Loucy (cell line): ENCODE data around the gene SLC29A1.

ENCODE experiments used
- H2AFZ ChIP-seq: fragments of 200-600 bp; sonication (generic); 2 replicates; pipeline ENCODE4 v1.6.0; 2016; ENCODE audit warnings: antibody characterized with exemption, mild to moderate bottlenecking, low read length, moderate library complexity
- H3F3A ChIP-seq: fragments of 200-600 bp; 2 replicates; pipeline ENCODE4 v1.6.0; 2016; ENCODE audit warnings: antibody characterized with exemption, low read depth, mild to moderate bottlenecking
- H3K27me3 ChIP-seq: fragments of 200-600 bp; sonication (generic); 2 replicates; pipeline ENCODE4 v1.6.1; 2014; ENCODE audit warnings: low read length, mild to moderate bottlenecking; ENCODE audit not compliant: insufficient read depth, poor library complexity, severe bottlenecking
- H3K36me3 ChIP-seq: fragments of 200-600 bp; sonication (generic); 2 replicates; pipeline ENCODE4 v1.6.1; 2016; ENCODE audit warnings: low read length; ENCODE audit not compliant: insufficient read depth
- H3K4me1 ChIP-seq: fragments of 200-600 bp; sonication (generic); 2 replicates; pipeline ENCODE4 v1.5.1; 2014; ENCODE audit warnings: low read length, mild to moderate bottlenecking; ENCODE audit not compliant: insufficient read depth, poor library complexity, severe bottlenecking
- H3K4me2 ChIP-seq: fragments of 200-600 bp; sonication (generic); 2 replicates; pipeline ENCODE4 v1.6.0; 2014; ENCODE audit warnings: antibody characterized with exemption, low read length, low read depth, mild to moderate bottlenecking; ENCODE audit not compliant: poor library complexity, severe bottlenecking
- H3K4me3 ChIP-seq: fragments of 200-600 bp; sonication (generic); 2 replicates; pipeline ENCODE4 v1.5.1; 2014; ENCODE audit warnings: low read length, mild to moderate bottlenecking, mixed read lengths; ENCODE audit not compliant: poor library complexity, severe bottlenecking
- H3K79me2 ChIP-seq: fragments of 200-600 bp; sonication (generic); 2 replicates; pipeline ENCODE4 v1.6.1; 2014; ENCODE audit warnings: low read length; ENCODE audit not compliant: insufficient read depth
- H3K9ac ChIP-seq: fragments of 200-600 bp; sonication (generic); 2 replicates; pipeline ENCODE4 v1.6.0; 2014; ENCODE audit warnings: mild to moderate bottlenecking, low read depth, low read length, moderate library complexity; ENCODE audit not compliant: poor library complexity, severe bottlenecking
- H3K9me2 ChIP-seq: fragments of 200-600 bp; sonication (generic); replicated peaks from 2 replicates; pipeline ENCODE4 v1.6.1; 2016; ENCODE audit warnings: low read depth, low read length, mixed read lengths
- H3K9me3 ChIP-seq: fragments of 200-600 bp; sonication (generic); 2 replicates; pipeline ENCODE4 v1.6.1; 2014; ENCODE audit warnings: mild to moderate bottlenecking, antibody characterized with exemption, low read length, low read depth; ENCODE audit not compliant: insufficient read depth
- H4K20me1 ChIP-seq: fragments of 200-600 bp; sonication (generic); 2 replicates; pipeline ENCODE4 v1.6.0; 2014; ENCODE audit warnings: antibody characterized with exemption, low read length, mild to moderate bottlenecking; ENCODE audit not compliant: insufficient read depth, poor library complexity, severe bottlenecking
- CTCF ChIP-seq: fragments of 200-600 bp; sonication (generic); conservative IDR thresholded peaks from 2 replicates; pipeline ENCODE4 v1.5.1; 2014; ENCODE audit warnings: mild to moderate bottlenecking, antibody characterized with exemption, low read length
- EZH2phosphoT487 ChIP-seq: fragments of 200-600 bp; IDR thresholded peaks from 2 replicates; pipeline ENCODE4 v1.6.1; 2018; ENCODE audit warnings: antibody characterized with exemption, mild to moderate bottlenecking, moderate library complexity, borderline replicate concordance

SLC29A1 gene

DNA sequence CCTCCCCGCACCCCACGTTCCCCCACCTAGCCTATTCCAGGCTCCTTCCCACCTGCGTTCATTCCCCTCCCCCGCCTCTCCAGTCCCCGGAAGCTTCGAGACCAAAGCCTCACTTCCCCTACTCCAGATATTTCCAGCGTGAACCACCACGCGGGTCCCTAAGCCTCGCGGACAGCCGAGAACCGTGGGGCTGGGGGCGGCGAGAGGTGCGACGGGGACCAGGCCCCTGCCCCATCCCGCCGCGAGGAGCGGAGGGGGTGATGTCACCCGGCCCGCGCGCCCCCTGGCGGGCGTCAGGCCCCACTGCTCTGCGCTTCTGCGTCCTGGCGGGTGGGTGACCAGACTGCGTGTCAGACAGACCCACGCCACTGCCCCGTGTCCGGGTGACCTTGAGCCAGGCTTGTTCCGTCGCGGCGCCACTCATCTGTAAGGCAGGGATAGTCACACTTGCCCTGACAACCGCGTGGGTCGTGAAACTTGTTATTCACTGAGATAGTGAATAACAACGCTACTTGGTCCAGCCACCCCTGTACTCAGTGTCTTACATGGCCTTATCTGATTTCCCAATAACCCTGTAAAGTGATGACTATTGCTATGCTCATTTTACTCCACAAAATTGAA, 14.5 kb downstream of the SLC29A1 start:
- H3K79me2 ChIP-seq = no peaks in the 10 kb centered on the region
- H3K9me2 ChIP-seq = no peaks in the 10 kb centered on the region
- H3K36me3 ChIP-seq = no peaks in the 10 kb centered on the region
- H3F3A ChIP-seq = no peaks in the 10 kb centered on the region
- H4K20me1 ChIP-seq = no peaks in the 10 kb centered on the region
- peak overlapping the region; percentile 92 for H3K4me2 ChIP-seq
- H3K4me3 ChIP-seq = peak overlapping the region; percentile 83
- peak overlapping the region; percentile 97 for H2AFZ ChIP-seq
- H3K9me3 ChIP-seq = no peaks in the 10 kb centered on the region
- H3K9ac ChIP-seq = peak overlapping the region; percentile 73
- TF ChIP-seq EZH2phosphoT487 (no peak), CTCF (peak; percentile 88)
- no peaks in the 10 kb centered on the region for H3K27me3 ChIP-seq
- H3K4me1 ChIP-seq = no peaks in the 10 kb centered on the region

- H4K20me1 ChIP-seq = no peaks in the 10 kb centered on the region
- no peaks in the 10 kb centered on the region for H3F3A ChIP-seq
- H3K4me2 ChIP-seq = no peak overlapping the region
- H3K9me2 ChIP-seq = no peaks in the 10 kb centered on the region
- no peaks in the 10 kb centered on the region for H3K27me3 ChIP-seq
- H3K4me3 ChIP-seq = no peak overlapping the region
- H2AFZ ChIP-seq = no peak overlapping the region
- no peaks in the 10 kb centered on the region for H3K79me2 ChIP-seq
- TF ChIP-seq CTCF = no peak
- TF ChIP-seq EZH2phosphoT487 = no peak
- H3K9ac ChIP-seq = no peak overlapping the region
- no peaks in the 10 kb centered on the region for H3K36me3 ChIP-seq
- H3K9me3 ChIP-seq = no peaks in the 10 kb centered on the region
- H3K4me1 ChIP-seq = no peaks in the 10 kb centered on the region
Measured at GRCh38 chr6:44238687-44239350, 15.4 kb downstream of the SLC29A1 start.

GRCh38 chr6:44243345-44243744, 19.9 kb downstream of the SLC29A1 start:
- peaks cover 3% of the 10 kb centered on the region; the same call in 1 of the 2 replicates for H3K36me3 ChIP-seq

More at GRCh38 chr6:44243345-44243744, 19.9 kb downstream of the SLC29A1 start:
- Histone ChIP-seq H3K4me2 (no peak overlapping the region), H2AFZ (no peak overlapping the region), H3F3A (no peaks in the 10 kb centered on the region), H4K20me1 (peaks cover 14% of the 10 kb centered on the region), H3K9me3 (no peaks in the 10 kb centered on the region), H3K27me3 (peaks cover 3% of the 10 kb centered on the region), H3K4me3 (no peak overlapping the region), H3K9ac (no peak overlapping the region), H3K79me2 (peaks cover 15% of the 10 kb centered on the region), H3K9me2 (no peaks in the 10 kb centered on the region), H3K4me1 (peaks cover 10% of the 10 kb centered on the region)
- no peak for TF ChIP-seq EZH2phosphoT487
- no peak for TF ChIP-seq CTCF
